Right forelimb (tissue), 1 donor: ENCODE data around the gene FGF5.
A peak's percentile ranks its signal among the peaks of the same experiment; 100 is the strongest.
"Not testable (repeated sequence)": the region's sequence is repeated elsewhere in the genome, so short reads cannot be mapped to it uniquely, and the experiment has no call there.

Experiments used
- DNase-seq: peaks from one replicate; pipeline ENCODE4 v3.0.0-alpha.2; 2018

Gene FGF5, protein sequence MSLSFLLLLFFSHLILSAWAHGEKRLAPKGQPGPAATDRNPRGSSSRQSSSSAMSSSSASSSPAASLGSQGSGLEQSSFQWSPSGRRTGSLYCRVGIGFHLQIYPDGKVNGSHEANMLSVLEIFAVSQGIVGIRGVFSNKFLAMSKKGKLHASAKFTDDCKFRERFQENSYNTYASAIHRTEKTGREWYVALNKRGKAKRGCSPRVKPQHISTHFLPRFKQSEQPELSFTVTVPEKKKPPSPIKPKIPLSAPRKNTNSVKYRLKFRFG

GRCh38 chr4:80266253-80266901 is at the start of gene FGF5:
FGF5 (plus strand) TSS chr4:80266664; CDS start chr4:80266825, 161 bp downstream.
- peak; percentile 68 for DNase-seq

- DNase-seq: no peak
Observed at GRCh38 chr4:80219301-80220025, 47.0 kb upstream of the FGF5 start.

- DNase-seq: no peak
Observed at GRCh38 chr4:80220711-80221110, 45.8 kb upstream of the FGF5 start.

- DNase-seq: no peak
Observed at GRCh38 chr4:80221161-80221560, 45.3 kb upstream of the FGF5 start.

GRCh38 chr4:80225595-80225994 is 40.9 kb upstream of the FGF5 start:
- no peak for DNase-seq

DNA sequence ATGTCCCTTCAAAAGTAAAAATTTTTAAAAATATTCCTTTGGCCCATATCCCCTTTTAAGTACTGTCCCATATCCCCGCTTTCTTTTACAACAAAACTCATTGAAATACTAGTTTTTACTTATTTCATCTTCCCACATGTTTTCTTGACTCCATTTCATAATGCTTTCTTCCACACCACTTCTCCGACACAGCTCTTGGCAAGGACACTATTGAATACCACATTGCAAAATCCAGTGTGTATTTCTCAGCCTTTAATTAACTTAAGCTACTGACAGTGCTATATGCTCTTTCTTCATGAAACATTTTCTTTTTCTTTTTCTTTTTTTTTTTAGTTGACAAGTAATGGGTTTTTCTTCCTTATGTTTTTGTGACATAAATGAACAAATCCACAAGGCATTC is 40.4 kb upstream of the FGF5 start:
- DNase-seq: no peak

- no peak for DNase-seq
Observed at GRCh38 chr4:80228460-80228859, 38.0 kb upstream of the FGF5 start.

GRCh38 chr4:80229128-80229527 is 37.3 kb upstream of the FGF5 start:
- DNase-seq: no peak

GRCh38 chr4:80229590-80229989 is 36.9 kb upstream of the FGF5 start:
- DNase-seq: no peak

GRCh38 chr4:80231180-80231579 is 35.3 kb upstream of the FGF5 start:
- DNase-seq: no peak

GRCh38 chr4:80232707-80233370 is 33.6 kb upstream of the FGF5 start:
- no peak for DNase-seq

DNA sequence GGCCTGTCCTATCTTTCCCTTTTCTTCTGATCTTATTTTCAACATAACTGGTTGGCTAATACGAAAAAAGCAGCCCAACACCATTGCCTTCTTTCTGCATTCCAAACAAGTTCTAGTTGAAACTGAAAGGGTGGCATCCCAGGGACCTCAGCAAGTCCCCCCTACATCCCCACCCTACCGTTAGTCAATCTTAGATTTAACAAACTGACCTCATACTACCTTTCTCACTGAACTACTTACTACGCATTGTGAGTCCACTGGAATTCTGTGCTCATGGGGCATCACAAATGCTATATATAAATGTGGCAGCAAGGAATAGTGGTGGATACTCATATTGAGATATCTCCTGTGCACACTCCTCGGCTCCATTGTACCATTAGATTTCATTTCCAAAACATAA is 33.1 kb upstream of the FGF5 start:
- no peak for DNase-seq

DNA sequence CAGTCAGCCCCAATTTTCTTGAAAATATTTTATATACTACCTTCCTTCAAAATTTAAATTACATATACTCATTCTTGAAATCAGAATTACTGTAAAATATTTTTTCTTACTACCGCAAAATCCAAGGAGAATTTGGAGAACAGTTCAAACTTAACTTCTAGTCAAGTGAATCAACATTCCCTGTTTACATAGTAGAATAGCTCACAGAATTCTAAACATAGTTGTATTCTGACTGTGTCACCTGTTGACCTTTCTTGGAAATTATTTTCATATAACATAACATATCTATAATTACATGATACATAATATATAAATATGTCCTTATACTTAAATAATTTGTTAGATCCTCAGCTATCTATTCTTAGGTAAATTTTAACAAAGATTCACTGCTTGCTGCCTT is 31.0 kb upstream of the FGF5 start:
- DNase-seq: no peak

- no peak for DNase-seq
Observed at GRCh38 chr4:80237992-80238391, 28.5 kb upstream of the FGF5 start.

DNA sequence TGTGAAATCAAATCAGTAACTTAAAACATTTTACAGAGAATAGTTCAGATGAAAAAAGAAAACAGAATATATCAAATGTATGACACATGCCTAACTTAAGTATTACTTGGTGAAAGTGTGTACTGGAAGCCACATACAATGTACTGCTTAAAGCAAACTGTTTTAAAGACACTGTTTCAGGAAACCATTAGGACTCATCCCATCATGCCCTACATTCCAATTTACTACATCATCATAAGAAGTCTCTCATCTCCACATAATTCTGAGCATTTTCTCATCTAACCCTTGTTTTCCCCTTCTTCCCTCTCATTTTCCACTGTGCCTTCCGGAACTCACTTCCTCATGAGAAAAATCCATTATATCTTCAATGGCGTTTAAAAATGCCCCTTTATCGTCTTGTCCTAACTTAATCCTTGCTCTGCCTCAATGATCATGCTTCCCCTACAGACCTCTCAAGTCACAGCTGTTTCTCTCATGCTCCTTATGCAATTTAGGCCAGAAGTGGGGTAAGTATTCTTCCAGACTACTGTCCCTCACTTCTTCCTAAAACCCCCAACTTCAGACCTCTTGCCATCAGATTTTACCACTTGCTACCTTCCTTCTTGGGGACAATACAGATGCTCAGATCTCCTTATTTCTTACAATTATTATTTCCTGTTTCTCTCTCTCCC is 26.8 kb upstream of the FGF5 start:
- DNase-seq: no peak

DNA sequence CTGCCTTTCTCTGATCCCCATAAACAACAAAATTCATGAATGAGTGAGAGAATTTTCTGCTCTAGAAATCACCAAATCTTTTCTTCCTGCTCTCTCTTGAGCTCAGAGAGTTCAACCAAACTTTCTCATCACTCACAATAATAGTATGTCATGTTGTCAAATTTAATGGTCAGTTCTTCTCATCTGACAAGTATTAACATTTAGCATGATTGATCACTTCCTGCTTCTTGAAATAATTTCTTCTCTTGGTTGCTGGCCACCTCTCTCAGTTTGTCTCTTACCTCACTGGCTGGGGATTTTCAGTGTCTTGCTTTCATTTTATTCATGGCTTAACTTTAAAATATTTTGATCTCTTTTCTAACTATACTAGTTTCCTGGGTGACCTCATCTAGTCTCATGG is 25.5 kb upstream of the FGF5 start:
- DNase-seq: no peak

GRCh38 chr4:80243274-80244018 is 23.0 kb upstream of the FGF5 start:
- DNase-seq: no peak

DNA sequence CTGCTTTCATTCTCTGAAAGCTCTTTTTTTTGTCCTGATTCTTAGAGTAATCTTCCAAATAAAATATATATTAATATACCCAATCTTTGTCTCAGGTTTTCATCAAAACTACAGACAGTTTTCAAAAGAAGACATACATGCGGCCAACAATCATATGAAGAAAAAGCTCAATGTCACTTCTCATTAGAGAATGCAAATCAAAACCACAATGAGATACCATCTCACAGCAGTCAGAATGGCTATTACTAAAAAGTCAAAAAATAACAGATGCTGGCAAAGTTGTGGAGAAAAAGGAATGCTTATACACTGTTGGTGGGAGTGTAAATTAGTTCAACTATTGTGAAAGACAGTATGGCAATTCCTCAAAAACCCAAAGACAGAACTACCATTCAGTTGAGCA is 19.0 kb upstream of the FGF5 start:
- not testable (repeated sequence) for DNase-seq

GRCh38 chr4:80249144-80249543 is 17.3 kb upstream of the FGF5 start:
- DNase-seq: no peak

DNA sequence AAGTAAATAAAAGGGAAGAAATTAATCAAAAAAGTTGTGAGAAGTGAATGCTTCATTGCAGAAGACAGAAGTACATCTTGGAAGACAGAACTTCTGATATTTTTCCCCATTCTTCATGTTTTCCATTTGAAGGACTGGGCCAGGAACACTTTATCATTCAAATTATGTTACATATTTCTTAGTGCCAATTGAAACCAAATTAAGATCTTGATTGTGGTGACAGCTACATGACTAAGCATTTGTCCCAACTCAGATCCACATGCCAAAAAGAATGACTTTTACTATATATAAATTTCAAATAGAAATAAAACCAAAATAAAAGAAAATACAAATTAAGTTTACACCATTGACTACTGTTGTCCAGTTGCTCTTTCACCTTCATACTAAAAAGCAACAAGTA is 14.0 kb upstream of the FGF5 start:
- DNase-seq: no peak

- no peak for DNase-seq
Observed at GRCh38 chr4:80252953-80253352, 13.5 kb upstream of the FGF5 start.

DNA sequence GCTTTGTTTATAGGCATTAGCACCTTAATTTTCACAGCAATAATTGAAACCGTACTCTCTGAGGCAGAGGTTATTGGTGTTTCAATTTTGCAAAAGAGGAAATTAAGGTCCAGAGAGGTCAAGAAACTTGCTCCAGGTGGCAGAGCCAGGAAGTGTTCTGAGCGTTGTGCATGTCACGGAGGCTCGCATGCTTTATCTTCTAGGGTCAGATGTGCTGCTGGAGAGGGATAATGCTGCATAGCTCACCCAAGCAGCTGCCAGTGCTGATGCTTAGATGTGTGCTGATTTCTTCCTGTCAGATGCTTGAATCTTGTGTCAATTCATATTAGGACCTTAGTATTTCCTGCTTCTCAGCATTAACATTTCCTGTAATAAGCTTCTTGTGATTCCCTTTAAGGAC is 13.0 kb upstream of the FGF5 start:
- no peak for DNase-seq
